Muscle layer of colon (tissue), 2 donors: ENCODE results near the gene FUBP1.
"Not testable (repeated sequence)": the region's sequence is repeated elsewhere in the genome, so short reads cannot be mapped to it uniquely, and the experiment has no call there.

Source experiments
- H3K27ac ChIP-seq: one replicate; pipeline ENCODE4 v1.7.0; 2013; ENCODE audit warnings: low read depth, mild to moderate bottlenecking, low read length, moderate library complexity
- H3K27me3 ChIP-seq, 2 donors: one replicate each; pipeline ENCODE4 v1.7.0; 2013; ENCODE audit warnings: low read length in 2 of 2, mild to moderate bottlenecking in 2 of 2; ENCODE audit not compliant: insufficient read depth in 2 of 2, control insufficient read depth in 1 of 2
- H3K36me3 ChIP-seq: one replicate; pipeline ENCODE4 v1.7.0; 2013; ENCODE audit warnings: mild to moderate bottlenecking, low read length; ENCODE audit not compliant: insufficient read depth
- H3K4me1 ChIP-seq: one replicate; pipeline ENCODE4 v1.7.0; 2013; ENCODE audit warnings: mild to moderate bottlenecking, low read length; ENCODE audit not compliant: insufficient read depth
- H3K4me3 ChIP-seq, 2 donors: one replicate each; pipeline ENCODE4 v1.7.0; 2013; ENCODE audit warnings: low read length in 2 of 2, low read depth in 1 of 2, mild to moderate bottlenecking in 1 of 2, moderate library complexity in 1 of 2
- H3K9ac ChIP-seq: one replicate; pipeline ENCODE4 v1.7.0; 2013; ENCODE audit warnings: low read length
- H3K9me3 ChIP-seq: one replicate; pipeline ENCODE4 v1.7.0; 2013; ENCODE audit warnings: mild to moderate bottlenecking, low read length
- donor health status: abdominal sarcoma.
- donor health status: Adenocarcinoma of cecum.

Gene FUBP1

DNA sequence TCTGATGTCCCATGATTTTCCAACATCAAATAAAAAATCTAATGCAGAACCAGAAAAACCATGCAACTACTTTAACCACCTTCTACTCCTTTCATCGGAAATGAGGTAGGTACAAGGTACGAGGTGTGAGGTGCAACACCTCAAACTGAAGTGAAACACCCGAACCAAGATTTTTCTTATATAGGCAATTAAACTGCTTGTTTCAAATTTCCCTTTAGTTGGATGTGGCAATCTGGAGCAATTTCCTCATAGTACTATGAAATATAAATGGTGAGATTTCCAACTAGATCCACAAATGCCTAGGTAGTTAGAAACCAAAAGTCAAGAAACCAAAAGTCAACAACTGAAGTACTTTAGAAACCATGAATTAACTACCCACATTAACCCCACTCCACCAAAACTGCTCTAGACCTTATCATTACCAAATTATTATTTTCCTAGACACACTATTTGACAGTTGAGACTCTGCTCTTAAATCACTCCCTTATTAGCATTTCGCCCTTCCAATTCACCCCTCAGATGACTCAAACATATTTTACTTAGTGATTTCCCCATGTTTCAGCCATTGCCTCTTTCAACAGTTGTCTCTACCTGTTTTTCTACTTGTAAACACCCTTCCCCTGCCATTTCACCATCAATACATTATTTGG is 37.8 kb downstream of the FUBP1 start:
- Histone ChIP-seq H3K9ac (no peak overlapping the region), H3K36me3 (peaks cover 50% of the 10 kb centered on the region), H3K9me3 (no peaks in the 10 kb centered on the region), H3K4me3 (no peak overlapping the region), H3K4me1 (no peaks in the 10 kb centered on the region), H3K27ac (no peak overlapping the region), H3K27me3 (no peaks in the 10 kb centered on the region)

DNA sequence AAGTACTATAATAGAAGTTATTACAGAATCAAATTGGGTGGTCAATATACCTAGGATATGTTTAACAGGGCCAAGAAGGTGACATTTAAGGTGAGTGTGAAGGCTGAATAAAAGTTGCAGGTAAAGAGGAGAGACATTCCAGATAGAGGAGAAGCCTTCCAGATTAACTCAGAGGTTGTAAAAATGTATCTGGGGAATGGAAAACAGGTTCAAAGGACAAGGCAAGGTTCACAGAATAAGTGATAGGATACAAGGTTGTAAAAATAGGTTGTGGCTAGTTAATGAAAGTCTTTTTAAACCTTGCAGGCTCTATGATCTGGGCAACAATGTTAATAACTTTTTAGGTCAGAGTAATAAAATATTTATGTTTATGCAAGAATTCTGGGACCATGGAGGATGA is 40.2 kb downstream of the FUBP1 start:
- H3K4me3 ChIP-seq, result no peak overlapping the region
- H3K36me3 ChIP-seq, result peaks cover 55% of the 10 kb centered on the region
- H3K27me3 ChIP-seq, result no peaks in the 10 kb centered on the region
- no peaks in the 10 kb centered on the region for H3K9me3 ChIP-seq
- H3K9ac ChIP-seq, result no peak overlapping the region
- H3K27ac ChIP-seq, result no peak overlapping the region
- H3K4me1 ChIP-seq, result no peaks in the 10 kb centered on the region

DNA sequence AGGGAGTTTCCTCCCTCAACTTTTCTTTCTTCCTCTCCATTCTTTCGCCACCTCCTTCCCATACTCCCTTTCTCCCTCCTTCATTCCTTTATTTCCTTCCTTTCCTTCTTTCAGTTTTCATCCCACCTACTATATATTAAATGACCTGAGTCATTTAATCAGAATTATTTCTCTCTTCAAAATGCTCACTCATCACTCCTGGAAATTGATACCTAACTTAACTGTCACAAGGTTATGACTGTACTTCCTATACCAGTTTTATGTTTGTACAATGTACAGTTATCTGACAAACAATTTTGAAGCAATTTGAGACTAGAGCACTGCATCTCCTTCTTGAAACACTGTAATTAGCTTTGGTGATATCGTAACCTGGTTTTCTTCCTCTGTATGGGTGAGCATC is 49.1 kb downstream of the FUBP1 start:
- no peak overlapping the region for H3K4me3 ChIP-seq
- H3K9me3 ChIP-seq, result no peaks in the 10 kb centered on the region
- no peak overlapping the region for H3K27ac ChIP-seq
- peaks cover 52% of the 10 kb centered on the region for H3K36me3 ChIP-seq
- no peaks in the 10 kb centered on the region for H3K27me3 ChIP-seq
- H3K9ac ChIP-seq, result no peak overlapping the region
- H3K4me1 ChIP-seq, result no peaks in the 10 kb centered on the region

- H3K4me1 ChIP-seq, result no peaks in the 10 kb centered on the region
- no peaks in the 10 kb centered on the region for H3K27me3 ChIP-seq
- no peak overlapping the region for H3K4me3 ChIP-seq
- peaks cover 55% of the 10 kb centered on the region for H3K36me3 ChIP-seq
- H3K9me3 ChIP-seq, result no peaks in the 10 kb centered on the region
- H3K9ac ChIP-seq, result no peak overlapping the region
- no peak overlapping the region for H3K27ac ChIP-seq
These were observed 51.5 kb downstream of the FUBP1 start for GRCh38 chr1:77927414-77927813.

GRCh38 chr1:77926561-77927357 is 52.1 kb downstream of the FUBP1 start:
- peaks cover 53% of the 10 kb centered on the region for H3K36me3 ChIP-seq
- H3K27ac ChIP-seq, result no peak overlapping the region
- H3K9ac ChIP-seq, result no peak overlapping the region
- no peaks in the 10 kb centered on the region for H3K4me1 ChIP-seq
- H3K4me3 ChIP-seq, result peak overlapping the region in 1 of 2 donors; percentile 32
- H3K9me3 ChIP-seq, result no peaks in the 10 kb centered on the region
- no peaks in the 10 kb centered on the region for H3K27me3 ChIP-seq

GRCh38 chr1:77925956-77926355 is 52.9 kb downstream of the FUBP1 start:
- peaks cover 60% of the 10 kb centered on the region for H3K36me3 ChIP-seq

DNA sequence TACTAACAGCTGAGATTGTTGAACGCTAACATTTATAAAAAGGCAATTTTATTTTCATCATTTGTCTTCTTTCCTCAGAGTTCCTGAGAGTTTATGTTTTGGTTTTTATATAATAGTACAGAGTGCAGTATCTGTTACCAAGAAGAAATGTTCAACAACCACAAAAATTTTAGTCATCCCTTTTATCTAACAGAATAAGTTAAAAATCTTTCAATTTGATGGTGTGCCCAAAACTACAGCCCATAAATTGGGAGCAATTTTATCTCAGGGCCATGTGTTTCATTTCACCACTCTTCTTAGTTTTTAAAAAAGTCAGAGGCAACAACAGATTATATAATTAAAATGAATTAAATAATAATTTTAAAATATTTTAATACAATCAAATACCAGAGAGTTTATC is 53.4 kb downstream of the FUBP1 start:
- Histone ChIP-seq H3K27ac (no peak overlapping the region), H3K9ac (no peak overlapping the region), H3K27me3 (no peaks in the 10 kb centered on the region), H3K36me3 (peaks cover 60% of the 10 kb centered on the region), H3K4me1 (no peaks in the 10 kb centered on the region), H3K4me3 (no peak overlapping the region), H3K9me3 (no peaks in the 10 kb centered on the region)

More at GRCh38 chr1:77925956-77926355, 52.9 kb downstream of the FUBP1 start:
- Histone ChIP-seq H3K4me3 (no peak overlapping the region), H3K27ac (no peak overlapping the region), H3K9me3 (no peaks in the 10 kb centered on the region), H3K4me1 (no peaks in the 10 kb centered on the region), H3K9ac (no peak overlapping the region), H3K27me3 (no peaks in the 10 kb centered on the region)

GRCh38 chr1:77918918-77919317 is 60.0 kb downstream of the FUBP1 start:
- H3K4me1 ChIP-seq, H3K27me3 ChIP-seq, H3K9ac ChIP-seq, H3K9me3 ChIP-seq, H3K4me3 ChIP-seq, H3K27ac ChIP-seq: not testable (repeated sequence)
- H3K36me3 ChIP-seq, result peaks cover 35% of the 10 kb centered on the region

- no peak overlapping the region for H3K27ac ChIP-seq
- H3K4me1 ChIP-seq, result peaks cover 6% of the 10 kb centered on the region
- H3K9ac ChIP-seq, result no peak overlapping the region
- no peaks in the 10 kb centered on the region for H3K36me3 ChIP-seq
- no peaks in the 10 kb centered on the region for H3K9me3 ChIP-seq
- H3K4me3 ChIP-seq, result no peak overlapping the region
- H3K27me3 ChIP-seq, result no peaks in the 10 kb centered on the region
These were observed 68.8 kb downstream of the FUBP1 start for GRCh38 chr1:77910116-77910515.

GRCh38 chr1:77906624-77907023 is 72.2 kb downstream of the FUBP1 start:
- H3K9me3 ChIP-seq, result no peaks in the 10 kb centered on the region
- H3K4me3 ChIP-seq, result no peak overlapping the region
- H3K27me3 ChIP-seq, result no peaks in the 10 kb centered on the region
- no peaks in the 10 kb centered on the region for H3K36me3 ChIP-seq
- H3K9ac ChIP-seq, result no peak overlapping the region
- peaks cover 7% of the 10 kb centered on the region for H3K4me1 ChIP-seq
- no peak overlapping the region for H3K27ac ChIP-seq

- Histone ChIP-seq H3K9ac (no peak overlapping the region), H3K27ac (no peak overlapping the region), H3K9me3 (no peaks in the 10 kb centered on the region), H3K4me3 (no peak overlapping the region), H3K27me3 (no peaks in the 10 kb centered on the region), H3K4me1 (peaks cover 10% of the 10 kb centered on the region), H3K36me3 (no peaks in the 10 kb centered on the region)
These were observed 72.8 kb downstream of the FUBP1 start for GRCh38 chr1:77906019-77906545.
